NB4 (cell line): Measurements from ENCODE around the gene ZP3.
"Not testable (repeated sequence)": the region's sequence is repeated elsewhere in the genome, so short reads cannot be mapped to it uniquely, and the experiment has no call there.

ENCODE experiments used
- DNase-seq: peaks from one replicate; pipeline ENCODE4 v3.0.0; 2010; ENCODE audit warnings: low read depth
- H3K4me3 ChIP-seq: one replicate; pipeline ENCODE4 v1.5.1; 2011; ENCODE audit warnings: mild to moderate bottlenecking, low read depth, low read length, moderate library complexity
- CTCF ChIP-seq: IDR thresholded peaks from one replicate; pipeline ENCODE4 v1.5.1; 2012; ENCODE audit warnings: low read depth, low read length
- MAX ChIP-seq: IDR thresholded peaks from 2 replicates; pipeline ENCODE4 v1.6.1; 2011; ENCODE audit warnings: low read depth, low read length
- MYC ChIP-seq: IDR thresholded peaks from 2 replicates; pipeline ENCODE4 v1.6.1; 2011; ENCODE audit warnings: low read depth, low read length
- POLR2A ChIP-seq: IDR thresholded peaks from 2 replicates; pipeline ENCODE4 v1.6.1; 2011; ENCODE audit warnings: mild to moderate bottlenecking; ENCODE audit not compliant: insufficient read length; ENCODE audit errors: extremely low read depth

ZP3 gene

GRCh38 chr7:76383089-76383944, 41.4 kb upstream of the ZP3 start:
- DNase-seq = peak; percentile 39

GRCh38 chr7:76386691-76387260, 38.0 kb upstream of the ZP3 start:
- TF ChIP-seq MAX = no peak
- TF ChIP-seq MYC = no peak
- TF ChIP-seq POLR2A = no peak
- TF ChIP-seq CTCF = no peak
- DNase-seq = no peak
- H3K4me3 ChIP-seq = no peak overlapping the region

More at GRCh38 chr7:76383089-76383944, 41.4 kb upstream of the ZP3 start:
- no peak for TF ChIP-seq CTCF
- TF ChIP-seq POLR2A = peak; percentile 30
- no peak overlapping the region for H3K4me3 ChIP-seq

- DNase-seq, H3K4me3 ChIP-seq: not testable (repeated sequence)
These were observed 37.0 kb upstream of the ZP3 start for GRCh38 chr7:76387789-76388188.

GRCh38 chr7:76390092-76390491, 34.7 kb upstream of the ZP3 start:
- no peak for TF ChIP-seq POLR2A
- TF ChIP-seq MAX = no peak
- no peak for TF ChIP-seq MYC
- TF ChIP-seq CTCF = no peak
- no peak for DNase-seq
- H3K4me3 ChIP-seq = no peak overlapping the region

GRCh38 chr7:76392531-76393115, 32.1 kb upstream of the ZP3 start:
- TF ChIP-seq MAX (no peak), CTCF (no peak), MYC (no peak), POLR2A (no peak)
- H3K4me3 ChIP-seq = peak overlapping the region; percentile 59
- no peak for DNase-seq

- TF ChIP-seq MAX (peak; percentile 83), POLR2A (peak; percentile 96), MYC (peak; percentile 82), CTCF (no peak)
- H3K4me3 ChIP-seq = peak overlapping the region; percentile 72
- peak; percentile 95 for DNase-seq
These were observed 31.4 kb upstream of the ZP3 start for GRCh38 chr7:76393116-76394031.
